GM12864 (cell line): ENCODE data around the gene RBPMS2.

Experiments
- DNase-seq: peaks from one replicate; pipeline ENCODE4 v3.0.0-alpha.2; 2011; ENCODE audit warnings: low read depth
- H3K4me3 ChIP-seq: 2 replicates; pipeline ENCODE4 v1.5.1; 2011; ENCODE audit warnings: mild to moderate bottlenecking, low read depth, low read length, control low read depth
- TF ChIP-seq, protein P1 (sequence below): IDR thresholded peaks from 2 replicates; pipeline ENCODE4 v1.5.1; 2011; ENCODE audit warnings: low read depth, mild to moderate bottlenecking, moderate library complexity, low read length, control low read depth, inconsistent platforms; ENCODE audit errors: missing control alignments

The RBPMS2 gene

DNA sequence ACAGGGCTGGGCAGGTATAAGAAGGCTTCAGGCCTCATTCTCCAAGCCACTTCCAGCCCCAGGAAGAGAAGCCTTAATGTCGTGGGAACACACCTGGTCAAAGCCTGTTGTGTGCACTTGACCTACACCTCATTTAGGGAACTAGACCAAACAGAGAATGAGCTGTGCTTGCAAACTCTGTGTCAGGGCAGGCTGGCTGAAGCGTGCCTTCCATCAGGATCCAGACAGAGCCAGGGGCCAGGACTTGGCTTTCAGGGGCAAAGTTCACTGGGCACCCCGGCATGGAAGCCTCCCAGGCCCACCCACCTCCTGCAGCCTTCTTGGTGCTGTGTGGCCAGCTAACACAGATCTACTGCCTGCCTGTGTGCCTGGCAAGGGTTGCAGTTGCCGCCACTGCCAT is 11.5 kb downstream of the RBPMS2 start:
- no peak for DNase-seq
- TF ChIP-seq, protein P1, sequence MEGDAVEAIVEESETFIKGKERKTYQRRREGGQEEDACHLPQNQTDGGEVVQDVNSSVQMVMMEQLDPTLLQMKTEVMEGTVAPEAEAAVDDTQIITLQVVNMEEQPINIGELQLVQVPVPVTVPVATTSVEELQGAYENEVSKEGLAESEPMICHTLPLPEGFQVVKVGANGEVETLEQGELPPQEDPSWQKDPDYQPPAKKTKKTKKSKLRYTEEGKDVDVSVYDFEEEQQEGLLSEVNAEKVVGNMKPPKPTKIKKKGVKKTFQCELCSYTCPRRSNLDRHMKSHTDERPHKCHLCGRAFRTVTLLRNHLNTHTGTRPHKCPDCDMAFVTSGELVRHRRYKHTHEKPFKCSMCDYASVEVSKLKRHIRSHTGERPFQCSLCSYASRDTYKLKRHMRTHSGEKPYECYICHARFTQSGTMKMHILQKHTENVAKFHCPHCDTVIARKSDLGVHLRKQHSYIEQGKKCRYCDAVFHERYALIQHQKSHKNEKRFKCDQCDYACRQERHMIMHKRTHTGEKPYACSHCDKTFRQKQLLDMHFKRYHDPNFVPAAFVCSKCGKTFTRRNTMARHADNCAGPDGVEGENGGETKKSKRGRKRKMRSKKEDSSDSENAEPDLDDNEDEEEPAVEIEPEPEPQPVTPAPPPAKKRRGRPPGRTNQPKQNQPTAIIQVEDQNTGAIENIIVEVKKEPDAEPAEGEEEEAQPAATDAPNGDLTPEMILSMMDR, result no peak
- no peak overlapping the region for H3K4me3 ChIP-seq

DNA sequence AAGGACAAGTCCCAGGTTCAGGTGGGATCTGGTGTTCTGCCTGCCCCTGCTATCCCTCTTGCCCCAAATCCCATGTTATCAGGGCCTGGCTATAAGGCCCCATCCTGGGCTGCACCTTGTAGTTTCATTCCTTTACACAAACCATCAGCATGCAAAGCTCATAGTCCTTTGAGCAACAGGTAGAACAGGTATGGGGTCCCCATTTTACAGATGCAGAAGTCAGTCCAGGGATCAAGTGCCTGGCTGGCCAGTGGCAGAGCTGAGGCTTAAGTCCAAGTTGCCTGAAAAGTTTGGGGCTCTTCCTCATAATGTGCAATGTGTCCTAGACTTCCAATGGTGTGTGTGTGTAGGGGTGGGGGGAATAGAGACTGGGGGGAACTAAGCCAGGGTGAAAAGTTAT is 11.9 kb downstream of the RBPMS2 start:
- no peak overlapping the region for H3K4me3 ChIP-seq
- TF ChIP-seq, protein P1, result no peak
- no peak for DNase-seq

DNA sequence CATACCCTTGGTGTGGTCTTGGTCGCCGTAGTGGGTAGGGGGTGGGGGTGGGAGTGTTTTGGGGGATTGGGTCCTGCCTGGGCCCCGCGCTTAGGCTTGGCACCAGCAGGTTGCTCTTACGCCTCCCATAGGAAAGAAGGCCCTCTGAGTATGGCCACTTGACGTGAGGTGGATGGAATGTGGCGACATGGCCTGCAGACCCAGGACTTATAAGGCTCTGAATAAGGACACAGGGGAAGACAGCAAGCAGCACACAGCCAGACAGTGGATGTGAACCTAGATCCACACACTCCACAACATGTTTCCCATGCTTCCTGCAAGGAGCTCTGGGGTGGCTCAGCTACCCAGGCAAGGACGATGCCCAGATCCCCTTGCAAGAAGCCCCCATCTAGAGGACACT is 12.4 kb downstream of the RBPMS2 start:
- H3K4me3 ChIP-seq, result no peak overlapping the region
- TF ChIP-seq, protein P1, result no peak
- DNase-seq, result no peak

DNA sequence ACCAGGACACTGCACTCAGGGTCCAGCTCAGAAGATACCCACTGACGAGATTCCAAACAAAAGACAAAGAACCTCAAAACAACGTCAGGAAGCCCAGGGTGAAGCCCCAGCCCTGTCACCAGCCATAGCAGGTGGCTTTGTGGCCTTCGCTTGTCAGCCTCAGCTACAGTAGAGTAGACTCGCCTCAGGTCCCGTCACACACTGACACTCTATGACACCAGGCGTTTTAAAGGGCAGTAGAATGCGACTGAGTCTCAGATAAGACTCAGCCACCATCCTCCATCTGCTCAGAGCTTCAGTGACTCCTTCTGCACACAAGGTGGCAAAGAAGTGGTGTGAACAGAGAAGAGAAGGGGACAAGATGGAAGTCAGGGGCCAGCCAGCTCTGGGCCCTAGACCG is 12.8 kb downstream of the RBPMS2 start:
- TF ChIP-seq, protein P1, result no peak
- DNase-seq, result no peak
- H3K4me3 ChIP-seq, result no peak overlapping the region

DNA sequence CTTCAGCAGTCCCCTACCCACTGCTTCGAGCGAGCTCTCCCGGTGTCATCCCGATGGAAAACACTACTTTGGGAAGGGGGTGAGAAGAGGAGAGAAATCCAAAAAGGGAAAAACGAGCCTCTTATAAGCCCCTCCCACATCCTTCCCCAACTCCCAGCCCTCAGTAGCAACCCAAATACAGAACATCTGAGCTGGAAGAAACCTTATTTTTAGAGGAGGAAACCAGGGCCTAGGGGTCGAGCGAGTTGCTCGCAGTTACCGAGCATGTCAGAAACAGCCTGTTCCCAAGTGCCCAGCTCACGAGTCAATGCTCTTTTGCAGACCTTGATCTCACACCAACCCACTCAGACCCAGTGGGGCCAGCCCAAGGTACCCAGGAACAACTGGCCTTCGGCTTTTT is 14.2 kb downstream of the RBPMS2 start:
- no peak for DNase-seq
- H3K4me3 ChIP-seq, result no peak overlapping the region
- TF ChIP-seq, protein P1, result no peak

DNA sequence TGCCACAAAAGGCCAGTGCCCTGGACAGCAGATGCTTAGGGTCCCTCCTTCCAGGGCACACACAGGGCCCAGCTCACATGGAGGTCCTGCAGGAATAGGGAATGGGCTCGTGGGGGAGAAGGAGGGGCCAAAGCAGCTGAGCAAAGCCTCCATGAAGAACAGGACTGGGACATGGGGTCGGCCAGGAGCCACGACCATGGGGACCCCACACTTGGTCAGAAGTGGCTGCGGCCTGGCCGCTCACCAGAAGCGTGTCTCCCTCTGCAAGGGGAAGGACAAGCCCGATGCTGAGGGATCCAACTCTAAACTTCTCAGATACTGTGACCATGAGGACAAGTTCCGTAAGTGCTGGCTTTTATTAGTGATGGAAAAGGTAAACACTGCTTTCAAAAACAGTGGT is 15.3 kb downstream of the RBPMS2 start:
- H3K4me3 ChIP-seq, result no peak overlapping the region
- TF ChIP-seq, protein P1, result no peak
- DNase-seq, result no peak

DNA sequence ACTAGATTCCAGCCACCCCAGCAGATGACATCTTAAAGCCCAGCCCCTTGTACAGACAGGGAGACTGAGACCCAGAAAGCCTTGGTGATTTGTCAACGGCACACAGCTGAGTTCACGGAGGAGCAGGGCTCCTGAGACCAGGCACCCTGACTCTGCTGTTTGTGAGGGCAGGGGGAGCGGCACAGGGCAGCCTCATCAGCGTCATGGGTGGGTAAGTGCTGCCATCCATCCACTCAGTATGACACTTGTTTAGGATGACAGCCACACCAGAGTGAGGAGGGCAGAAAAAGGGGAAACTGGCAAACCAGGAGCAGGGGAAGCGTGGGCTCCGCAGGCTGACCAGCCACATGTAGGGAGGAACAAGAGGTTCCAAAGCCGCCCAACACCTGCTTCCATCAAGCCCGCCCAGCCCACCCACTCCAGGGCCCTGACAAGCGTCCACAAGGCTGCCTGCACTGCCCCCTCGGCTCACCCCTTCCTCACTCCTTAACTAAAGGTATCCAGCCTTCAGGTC is 19.9 kb downstream of the RBPMS2 start:
- H3K4me3 ChIP-seq, result no peak overlapping the region
- DNase-seq, result no peak
- TF ChIP-seq, protein P1, result no peak
